Tibial artery (tissue), 4 donors: ENCODE data around the gene AGFG2.
"Not testable (repeated sequence)": the region's sequence is repeated elsewhere in the genome, so short reads cannot be mapped to it uniquely, and the experiment has no call there.

Source experiments
- DNase-seq, 2 donors: peaks; one replicate each; pipeline ENCODE4 v3.0.0-alpha.2; 2019
- H3K27ac ChIP-seq, 2 donors: fragments of 200-600 bp; sonication (generic) in 1 of 2; 1 replicate in 1 of 2; 2 replicates in 1 of 2; pipeline ENCODE4 v1.5.1; 2018 to 2019; ENCODE audit warnings: mild to moderate bottlenecking in 1 of 2
- H3K27me3 ChIP-seq, 2 donors: fragments of 200-600 bp; sonication (generic) in 1 of 2; one replicate each; pipeline versions ENCODE4 v1.5.1 to v1.6.0; 2016 to 2019
- H3K36me3 ChIP-seq, 3 donors: fragments of 200-600 bp; sonication (generic) in 2 of 3; one replicate each; pipeline ENCODE4 v1.5.1; 2016 to 2019; ENCODE audit warnings: mild to moderate bottlenecking in 2 of 3
- H3K4me1 ChIP-seq, 4 donors: fragments of 200-600 bp; sonication (generic) in 2 of 4; 1 replicate in 3 of 4; 2 replicates in 1 of 4; pipeline ENCODE4 v1.5.1; 2016 to 2019
- H3K4me3 ChIP-seq, 2 donors: fragments of 200-600 bp; sonication (generic) in 1 of 2; 1 replicate in 1 of 2; 2 replicates in 1 of 2; pipeline ENCODE4 v1.5.1; 2018 to 2019; ENCODE audit warnings: mild to moderate bottlenecking in 2 of 2
- H3K9me3 ChIP-seq, 3 donors: fragments of 200-600 bp; sonication (generic) in 1 of 3; one replicate each; pipeline ENCODE4 v1.5.1; 2016 to 2019
- intact Hi-C: fragments of 100-400 bp; cut with DNase I; formaldehyde crosslinking; loops from one replicate; pipeline ENCODE4 v1.15.0; 2023; ENCODE audit warnings: low total_unique reads
- TF ChIP-seq, protein P1 (sequence below), 2 experiments: fragments of 200-600 bp in 1 of 2; fragments of 450-650 bp in 1 of 2; IDR thresholded peaks; one replicate each; pipeline ENCODE4 v1.5.1; 2017 to 2019; ENCODE audit warnings: antibody characterized with exemption in 2 of 2, mild to moderate bottlenecking in 1 of 2, moderate library complexity in 1 of 2

Gene AGFG2

DNA sequence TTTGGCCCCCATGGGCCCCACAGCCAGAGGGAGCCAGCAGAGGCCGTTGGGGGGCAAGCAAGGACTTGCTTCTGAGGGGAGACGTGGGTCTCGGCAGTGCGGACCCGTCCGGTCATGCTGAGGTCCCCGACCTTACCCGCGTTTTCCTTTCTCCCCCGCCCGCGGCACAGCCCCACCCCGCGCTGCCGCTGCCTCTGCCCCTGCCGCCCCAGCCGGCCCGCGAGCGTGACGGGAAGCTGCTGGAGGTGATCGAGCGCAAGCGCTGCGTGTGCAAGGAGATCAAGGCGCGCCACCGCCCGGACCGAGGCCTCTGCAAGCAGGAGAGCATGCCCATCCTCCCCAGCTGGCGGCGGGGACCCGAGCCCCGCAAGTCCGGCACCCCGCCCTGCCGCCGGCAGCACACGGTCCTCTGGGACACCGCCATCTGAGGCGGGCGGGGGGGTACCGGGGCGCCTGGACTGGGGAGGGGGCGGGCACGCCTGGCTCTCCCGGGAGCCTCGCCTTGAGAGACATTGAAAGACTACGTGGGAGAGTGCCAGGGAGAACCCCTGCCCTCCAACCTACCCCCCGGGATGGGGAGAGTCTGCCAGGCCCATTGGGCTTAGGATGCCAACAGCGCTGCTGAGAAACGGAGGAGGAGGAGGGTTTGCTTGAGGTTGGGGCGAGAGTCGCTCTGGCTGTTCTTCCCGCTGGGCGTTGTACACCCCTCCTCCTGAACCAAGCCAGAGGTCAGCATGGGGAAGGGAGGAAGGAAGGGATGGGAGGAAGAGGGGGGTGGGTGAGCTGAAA lies 45.3 kb upstream of the AGFG2 start:
- no peaks in the 10 kb centered on the region for H3K9me3 ChIP-seq
- H3K36me3 ChIP-seq = no peaks in the 10 kb centered on the region
- intact Hi-C loops = no loop called here
- H3K4me1 ChIP-seq = peaks cover 0 to 9% (median 6%) of the 10 kb centered on the region in 4 donors
- H3K4me3 ChIP-seq = peak overlapping the region; percentile 28 to 34
- TF ChIP-seq, protein P1, sequence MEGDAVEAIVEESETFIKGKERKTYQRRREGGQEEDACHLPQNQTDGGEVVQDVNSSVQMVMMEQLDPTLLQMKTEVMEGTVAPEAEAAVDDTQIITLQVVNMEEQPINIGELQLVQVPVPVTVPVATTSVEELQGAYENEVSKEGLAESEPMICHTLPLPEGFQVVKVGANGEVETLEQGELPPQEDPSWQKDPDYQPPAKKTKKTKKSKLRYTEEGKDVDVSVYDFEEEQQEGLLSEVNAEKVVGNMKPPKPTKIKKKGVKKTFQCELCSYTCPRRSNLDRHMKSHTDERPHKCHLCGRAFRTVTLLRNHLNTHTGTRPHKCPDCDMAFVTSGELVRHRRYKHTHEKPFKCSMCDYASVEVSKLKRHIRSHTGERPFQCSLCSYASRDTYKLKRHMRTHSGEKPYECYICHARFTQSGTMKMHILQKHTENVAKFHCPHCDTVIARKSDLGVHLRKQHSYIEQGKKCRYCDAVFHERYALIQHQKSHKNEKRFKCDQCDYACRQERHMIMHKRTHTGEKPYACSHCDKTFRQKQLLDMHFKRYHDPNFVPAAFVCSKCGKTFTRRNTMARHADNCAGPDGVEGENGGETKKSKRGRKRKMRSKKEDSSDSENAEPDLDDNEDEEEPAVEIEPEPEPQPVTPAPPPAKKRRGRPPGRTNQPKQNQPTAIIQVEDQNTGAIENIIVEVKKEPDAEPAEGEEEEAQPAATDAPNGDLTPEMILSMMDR (IDR thresholded peaks at IDR 0.05) = no peak
- peaks cover 0 to 40% of the 10 kb centered on the region in 2 donors for H3K27me3 ChIP-seq
- no peak overlapping the region for H3K27ac ChIP-seq
- no peak for DNase-seq

DNA sequence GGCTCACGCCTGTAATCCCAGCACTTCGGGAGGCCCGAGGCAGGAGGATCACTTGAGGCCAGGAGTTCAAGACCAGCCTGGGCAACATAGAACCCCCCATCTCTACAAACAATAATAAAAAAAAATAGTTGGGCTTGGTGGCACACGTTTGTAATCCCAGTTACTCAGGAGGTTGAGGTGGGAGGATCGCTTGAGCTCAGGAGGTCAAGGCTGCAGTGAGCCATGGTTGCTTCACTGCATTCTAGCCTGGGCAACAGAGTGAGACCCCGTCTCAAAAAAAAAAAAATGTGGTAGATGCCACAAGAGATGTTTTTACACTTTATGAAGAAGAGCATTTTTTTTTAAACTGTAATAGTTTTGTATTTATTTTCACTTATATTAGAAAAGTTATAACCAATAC lies 42.5 kb upstream of the AGFG2 start:
- DNase-seq = no peak
- Histone ChIP-seq H3K4me3 (no peak overlapping the region), H3K4me1 (peaks cover 0 to 9% (median 6%) of the 10 kb centered on the region in 4 donors), H3K27me3 (peaks cover 0 to 22% of the 10 kb centered on the region in 2 donors), H3K36me3 (no peaks in the 10 kb centered on the region), H3K27ac (no peak overlapping the region), H3K9me3 (no peaks in the 10 kb centered on the region)
- intact Hi-C loops = no loop called here
- TF ChIP-seq, protein P1 (IDR thresholded peaks at IDR 0.05) = no peak

DNA sequence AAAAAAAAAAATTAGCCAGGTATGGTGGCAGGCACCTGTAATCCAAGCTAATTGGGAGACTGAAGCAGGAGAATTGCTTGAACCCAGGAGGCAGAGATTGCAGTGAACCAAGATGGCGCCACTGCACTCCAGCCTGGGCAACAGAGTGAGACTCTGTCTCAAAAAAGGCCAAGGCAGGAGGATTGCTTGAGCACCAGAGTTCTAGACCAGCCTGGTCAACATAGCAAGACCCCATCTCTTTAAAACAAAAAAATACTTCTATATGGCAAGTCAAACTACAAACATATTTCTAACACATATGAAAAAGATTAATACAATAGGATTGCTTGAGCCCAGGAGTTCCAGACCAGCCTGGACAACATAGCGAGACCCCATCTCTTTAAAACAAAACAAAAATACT lies 38.3 kb upstream of the AGFG2 start:
- peaks cover 0 to 16% of the 10 kb centered on the region in 2 donors for H3K27me3 ChIP-seq
- intact Hi-C loops, DNase-seq, H3K36me3 ChIP-seq, H3K9me3 ChIP-seq, H3K4me3 ChIP-seq, H3K27ac ChIP-seq, H3K4me1 ChIP-seq: not testable (repeated sequence)

DNA sequence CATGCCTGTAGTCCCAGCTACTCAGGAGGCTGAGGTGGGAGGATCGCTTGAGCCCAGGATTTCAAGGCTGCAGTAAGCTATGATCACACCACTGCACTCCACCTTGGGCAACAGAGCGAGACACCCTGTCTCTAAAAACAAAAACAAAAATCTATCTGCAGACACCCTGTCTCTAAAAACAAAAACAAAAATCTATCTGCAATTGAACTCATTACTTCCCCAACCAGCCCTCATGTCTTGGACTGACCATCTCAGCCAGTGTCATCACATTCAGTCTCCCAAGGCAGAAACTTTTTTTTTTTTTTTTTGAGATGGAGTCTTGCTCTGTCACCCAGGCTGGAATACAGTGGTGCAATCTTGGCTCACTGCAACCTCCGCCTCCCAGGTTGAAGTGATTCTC lies 35.0 kb upstream of the AGFG2 start:
- H3K27me3 ChIP-seq = peaks cover 0 to 19% of the 10 kb centered on the region in 2 donors
- H3K4me1 ChIP-seq, H3K36me3 ChIP-seq, H3K4me3 ChIP-seq, DNase-seq, H3K27ac ChIP-seq, intact Hi-C loops, H3K9me3 ChIP-seq: not testable (repeated sequence)

DNA sequence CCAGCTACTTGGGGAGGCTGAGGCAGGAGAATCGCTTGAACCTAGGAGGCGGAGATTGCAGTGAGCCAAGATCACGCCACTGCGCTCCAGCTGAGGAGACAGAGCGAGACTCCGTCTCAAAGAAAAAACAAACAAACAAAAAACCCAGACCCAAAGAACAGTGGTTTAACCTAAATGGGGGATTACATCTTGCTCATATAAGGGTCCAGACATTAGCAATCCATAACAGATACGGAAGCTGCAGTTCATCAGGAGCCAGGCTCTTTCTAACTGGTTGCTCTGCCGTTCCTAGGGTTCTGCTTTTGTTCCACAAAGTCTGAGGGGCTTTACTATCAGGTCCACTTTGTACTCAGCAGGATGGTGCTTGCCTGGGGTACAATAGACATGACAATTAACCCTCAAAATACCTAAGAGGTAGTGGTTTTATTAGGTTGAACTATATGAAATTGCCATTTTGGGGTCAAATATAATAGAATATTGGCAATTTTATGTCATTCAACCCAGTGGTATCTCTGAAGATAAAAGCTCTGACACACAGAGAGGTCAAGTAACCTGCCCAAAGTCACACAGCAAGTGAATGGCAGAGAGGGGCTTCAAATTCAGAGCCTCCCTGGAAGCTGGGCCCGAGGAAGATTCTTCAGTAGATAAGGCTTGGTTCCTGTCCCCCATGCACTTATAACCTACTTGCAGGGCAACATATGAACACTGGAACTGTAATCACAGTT lies 34.0 kb upstream of the AGFG2 start:
- Histone ChIP-seq H3K27me3 (peaks cover 0 to 28% of the 10 kb centered on the region in 2 donors), H3K4me1 (no peaks in the 10 kb centered on the region), H3K36me3 (no peaks in the 10 kb centered on the region), H3K9me3 (no peaks in the 10 kb centered on the region), H3K4me3 (no peak overlapping the region), H3K27ac (no peak overlapping the region)
- intact Hi-C loops = no loop called here
- no peak for DNase-seq
- TF ChIP-seq, protein P1 (IDR thresholded peaks at IDR 0.05) = no peak

DNA sequence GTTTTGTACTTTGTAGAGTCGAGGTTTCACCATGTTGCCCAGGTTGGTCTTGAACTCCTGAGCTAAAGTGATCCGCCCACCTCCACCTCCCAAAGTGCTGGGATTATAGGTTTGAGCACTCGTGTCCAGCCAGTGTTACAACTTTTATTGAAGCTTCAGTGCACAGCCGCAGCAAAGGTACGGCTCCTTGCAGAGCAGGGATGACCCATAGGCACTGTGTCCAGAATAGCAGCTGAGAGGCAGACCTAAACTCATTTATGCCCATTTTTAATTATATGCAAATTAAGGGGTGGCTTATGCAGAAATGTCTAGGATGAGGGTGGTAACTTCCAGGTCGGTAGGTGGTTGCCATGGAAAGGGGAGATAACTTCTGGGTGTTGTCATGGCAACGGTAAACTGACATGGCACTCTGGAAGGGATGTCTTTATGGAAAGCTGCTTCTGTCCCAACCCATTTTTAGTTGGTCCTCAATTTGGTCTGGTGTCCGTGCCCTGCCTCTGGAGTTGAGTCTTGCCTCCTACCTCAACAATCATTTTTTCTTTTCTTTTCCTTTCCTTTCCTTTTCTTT lies 32.6 kb upstream of the AGFG2 start:
- Histone ChIP-seq H3K27me3 (peaks cover 0 to 31% of the 10 kb centered on the region in 2 donors), H3K9me3 (no peaks in the 10 kb centered on the region), H3K4me1 (no peaks in the 10 kb centered on the region), H3K36me3 (no peaks in the 10 kb centered on the region), H3K4me3 (no peak overlapping the region), H3K27ac (no peak overlapping the region)
- DNase-seq = no peak
- intact Hi-C loops = no loop called here
- TF ChIP-seq, protein P1 (IDR thresholded peaks at IDR 0.05) = no peak
